ENCODE results near the gene SLC1A7. TPM values are rescaled to one million over a fixed set of nuclear protein-coding genes. Genes with fewer than 3 reads are reported as not detected.

The SLC1A7 gene
- polyA plus RNA-seq, 1 donor from 2014 or later = not detected

DNA sequence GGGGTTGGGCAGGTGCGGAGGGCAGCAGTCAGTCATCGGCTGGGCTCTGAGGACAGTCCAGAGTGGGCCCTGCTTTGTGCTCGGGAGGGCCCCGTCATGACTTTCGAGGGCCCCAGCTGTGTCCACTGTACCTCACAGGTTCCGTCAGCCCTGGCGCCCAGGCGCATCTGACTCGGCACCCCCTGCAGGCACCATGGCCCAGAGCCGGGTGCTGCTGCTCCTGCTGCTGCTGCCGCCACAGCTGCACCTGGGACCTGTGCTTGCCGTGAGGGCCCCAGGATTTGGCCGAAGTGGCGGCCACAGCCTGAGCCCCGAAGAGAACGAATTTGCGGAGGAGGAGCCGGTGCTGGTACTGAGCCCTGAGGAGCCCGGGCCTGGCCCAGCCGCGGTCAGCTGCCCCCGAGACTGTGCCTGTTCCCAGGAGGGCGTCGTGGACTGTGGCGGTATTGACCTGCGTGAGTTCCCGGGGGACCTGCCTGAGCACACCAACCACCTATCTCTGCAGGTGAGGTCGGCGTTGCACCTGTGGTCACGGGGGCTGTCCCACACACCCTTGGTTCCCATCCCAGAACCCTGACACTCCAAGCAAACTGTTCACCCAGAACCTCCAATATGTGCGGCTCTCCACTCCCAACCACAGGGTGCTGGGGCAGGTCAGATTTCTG, 72.6 kb downstream of the SLC1A7 start:
- Histone ChIP-seq H3K4me3 (ENCODE audit: low read length) (no peak overlapping the region), H3K36me3 (ENCODE audit: insufficient read depth, low read length) (no peaks in the 10 kb centered on the region), H3K4me2 (ENCODE audit: low read length) (no peak overlapping the region), H2AFZ (ENCODE audit: low read depth, low read length) (no peak overlapping the region), H3K9me2 (ENCODE audit: insufficient read depth, low read length) (no peaks in the 10 kb centered on the region), H4K20me1 (ENCODE audit: insufficient read depth) (no peaks in the 10 kb centered on the region), H3F3A (ENCODE audit: insufficient read depth, low read length, poor library complexity, severe bottlenecking) (no peaks in the 10 kb centered on the region), H3K9me3 (ENCODE audit: low read length) (no peaks in the 10 kb centered on the region), H3K79me2 (replicated peaks; ENCODE audit: insufficient read depth, low read length) (no peaks in the 10 kb centered on the region), H3K27ac (ENCODE audit: low read length) (no peak overlapping the region), H3K9ac (ENCODE audit: low read length) (no peak overlapping the region), H3K27me3 (ENCODE audit: insufficient read depth, low read depth, low read length) (peaks cover 2% of the 10 kb centered on the region)
- no peak for TF ChIP-seq RAD21 (conservative IDR thresholded peaks at IDR 0.05)

DNA sequence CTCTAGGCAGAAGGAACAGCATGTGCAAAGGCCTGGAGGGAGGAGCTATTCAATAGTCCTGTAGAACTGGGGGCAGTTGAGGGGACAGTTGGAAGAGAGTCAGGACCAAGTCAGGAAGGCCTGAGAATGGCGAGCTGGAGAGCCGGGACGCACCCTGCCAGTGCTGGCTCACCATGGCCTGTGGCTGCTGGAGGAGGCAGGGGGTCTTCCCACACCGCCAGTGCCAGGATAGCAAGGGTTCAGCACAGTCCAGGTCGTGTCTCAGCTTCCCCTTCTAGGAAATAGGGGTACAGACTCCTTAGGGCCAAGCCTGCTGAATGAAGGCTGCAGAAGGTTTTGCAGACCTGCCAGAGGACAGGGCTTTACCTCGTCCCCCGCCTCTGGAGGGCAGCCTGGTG, 73.2 kb downstream of the SLC1A7 start:
- Histone ChIP-seq H3K27ac (ENCODE audit: low read length) (no peak overlapping the region), H4K20me1 (ENCODE audit: insufficient read depth) (no peaks in the 10 kb centered on the region), H3K4me2 (ENCODE audit: low read length) (no peak overlapping the region), H3K9me2 (ENCODE audit: insufficient read depth, low read length) (no peaks in the 10 kb centered on the region), H3K36me3 (ENCODE audit: insufficient read depth, low read length) (no peaks in the 10 kb centered on the region), H2AFZ (ENCODE audit: low read depth, low read length) (no peak overlapping the region), H3K27me3 (ENCODE audit: insufficient read depth, low read depth, low read length) (peaks cover 7% of the 10 kb centered on the region), H3K4me3 (ENCODE audit: low read length) (no peak overlapping the region), H3K79me2 (replicated peaks; ENCODE audit: insufficient read depth, low read length) (no peaks in the 10 kb centered on the region), H3F3A (ENCODE audit: insufficient read depth, low read length, poor library complexity, severe bottlenecking) (no peaks in the 10 kb centered on the region), H3K9me3 (ENCODE audit: low read length) (no peaks in the 10 kb centered on the region), H3K9ac (ENCODE audit: low read length) (no peak overlapping the region)
- TF ChIP-seq POLR2AphosphoS5 (IDR thresholded peaks at IDR 0.05) (no peak), EP300 (conservative IDR thresholded peaks at IDR 0.05; ENCODE audit: poor library complexity, severe bottlenecking) (no peak), TAF1 (IDR thresholded peaks at IDR 0.05; ENCODE audit: low read depth) (no peak), EZH2 (IDR thresholded peaks at IDR 0.05; ENCODE audit: borderline replicate concordance, insufficient read depth, low read length, poor library complexity, severe bottlenecking) (no peak), RAD21 (conservative IDR thresholded peaks at IDR 0.05) (no peak), SMC3 (conservative IDR thresholded peaks at IDR 0.05; ENCODE audit: poor library complexity) (no peak), MXI1 (conservative IDR thresholded peaks at IDR 0.05; ENCODE audit: poor library complexity, severe bottlenecking) (no peak)
- TF ChIP-seq, protein P1, sequence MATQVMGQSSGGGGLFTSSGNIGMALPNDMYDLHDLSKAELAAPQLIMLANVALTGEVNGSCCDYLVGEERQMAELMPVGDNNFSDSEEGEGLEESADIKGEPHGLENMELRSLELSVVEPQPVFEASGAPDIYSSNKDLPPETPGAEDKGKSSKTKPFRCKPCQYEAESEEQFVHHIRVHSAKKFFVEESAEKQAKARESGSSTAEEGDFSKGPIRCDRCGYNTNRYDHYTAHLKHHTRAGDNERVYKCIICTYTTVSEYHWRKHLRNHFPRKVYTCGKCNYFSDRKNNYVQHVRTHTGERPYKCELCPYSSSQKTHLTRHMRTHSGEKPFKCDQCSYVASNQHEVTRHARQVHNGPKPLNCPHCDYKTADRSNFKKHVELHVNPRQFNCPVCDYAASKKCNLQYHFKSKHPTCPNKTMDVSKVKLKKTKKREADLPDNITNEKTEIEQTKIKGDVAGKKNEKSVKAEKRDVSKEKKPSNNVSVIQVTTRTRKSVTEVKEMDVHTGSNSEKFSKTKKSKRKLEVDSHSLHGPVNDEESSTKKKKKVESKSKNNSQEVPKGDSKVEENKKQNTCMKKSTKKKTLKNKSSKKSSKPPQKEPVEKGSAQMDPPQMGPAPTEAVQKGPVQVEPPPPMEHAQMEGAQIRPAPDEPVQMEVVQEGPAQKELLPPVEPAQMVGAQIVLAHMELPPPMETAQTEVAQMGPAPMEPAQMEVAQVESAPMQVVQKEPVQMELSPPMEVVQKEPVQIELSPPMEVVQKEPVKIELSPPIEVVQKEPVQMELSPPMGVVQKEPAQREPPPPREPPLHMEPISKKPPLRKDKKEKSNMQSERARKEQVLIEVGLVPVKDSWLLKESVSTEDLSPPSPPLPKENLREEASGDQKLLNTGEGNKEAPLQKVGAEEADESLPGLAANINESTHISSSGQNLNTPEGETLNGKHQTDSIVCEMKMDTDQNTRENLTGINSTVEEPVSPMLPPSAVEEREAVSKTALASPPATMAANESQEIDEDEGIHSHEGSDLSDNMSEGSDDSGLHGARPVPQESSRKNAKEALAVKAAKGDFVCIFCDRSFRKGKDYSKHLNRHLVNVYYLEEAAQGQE (IDR thresholded peaks at IDR 0.05; ENCODE audit: borderline replicate concordance) = no peak
- TF ChIP-seq, protein P2, sequence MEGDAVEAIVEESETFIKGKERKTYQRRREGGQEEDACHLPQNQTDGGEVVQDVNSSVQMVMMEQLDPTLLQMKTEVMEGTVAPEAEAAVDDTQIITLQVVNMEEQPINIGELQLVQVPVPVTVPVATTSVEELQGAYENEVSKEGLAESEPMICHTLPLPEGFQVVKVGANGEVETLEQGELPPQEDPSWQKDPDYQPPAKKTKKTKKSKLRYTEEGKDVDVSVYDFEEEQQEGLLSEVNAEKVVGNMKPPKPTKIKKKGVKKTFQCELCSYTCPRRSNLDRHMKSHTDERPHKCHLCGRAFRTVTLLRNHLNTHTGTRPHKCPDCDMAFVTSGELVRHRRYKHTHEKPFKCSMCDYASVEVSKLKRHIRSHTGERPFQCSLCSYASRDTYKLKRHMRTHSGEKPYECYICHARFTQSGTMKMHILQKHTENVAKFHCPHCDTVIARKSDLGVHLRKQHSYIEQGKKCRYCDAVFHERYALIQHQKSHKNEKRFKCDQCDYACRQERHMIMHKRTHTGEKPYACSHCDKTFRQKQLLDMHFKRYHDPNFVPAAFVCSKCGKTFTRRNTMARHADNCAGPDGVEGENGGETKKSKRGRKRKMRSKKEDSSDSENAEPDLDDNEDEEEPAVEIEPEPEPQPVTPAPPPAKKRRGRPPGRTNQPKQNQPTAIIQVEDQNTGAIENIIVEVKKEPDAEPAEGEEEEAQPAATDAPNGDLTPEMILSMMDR (IDR thresholded peaks at IDR 0.05; ENCODE audit: poor library complexity, severe bottlenecking) = no peak
